B cell (primary cell): ENCODE data around the gene LCE1A.

Source experiments
- EZH2 ChIP-seq: IDR thresholded peaks from 2 replicates; pipeline ENCODE4 v1.6.1; 2012; ENCODE audit warnings: borderline replicate concordance, low read depth, mild to moderate bottlenecking, moderate library complexity, low read length; ENCODE audit not compliant: insufficient read depth, poor library complexity, severe bottlenecking
- TF ChIP-seq, protein P1 (sequence below): fragments of 200-600 bp; IDR thresholded peaks from one replicate; pipeline ENCODE4 v1.8.0; 2022; ENCODE audit warnings: antibody characterized with exemption, mild to moderate bottlenecking

DNA sequence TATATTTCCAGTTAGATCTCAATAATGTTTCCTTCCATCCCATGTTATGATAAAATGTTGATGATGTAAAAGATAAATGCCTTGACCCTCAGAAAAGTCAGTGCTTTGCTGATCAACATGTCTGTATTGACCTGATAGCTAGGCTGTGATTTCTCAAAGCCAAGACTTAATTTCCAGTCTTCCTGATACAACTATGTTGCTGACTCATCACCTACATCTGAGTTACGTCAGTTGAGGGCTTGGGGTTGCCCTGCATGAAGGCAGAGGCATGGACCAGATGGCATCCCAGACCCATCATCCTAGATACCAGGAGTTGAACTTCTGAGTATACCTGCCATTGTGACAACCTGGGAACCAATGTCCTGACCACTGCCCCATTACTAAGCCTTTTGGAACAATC, 25.9 kb upstream of the LCE1A start:
- no peak for TF ChIP-seq EZH2
- TF ChIP-seq, protein P1, sequence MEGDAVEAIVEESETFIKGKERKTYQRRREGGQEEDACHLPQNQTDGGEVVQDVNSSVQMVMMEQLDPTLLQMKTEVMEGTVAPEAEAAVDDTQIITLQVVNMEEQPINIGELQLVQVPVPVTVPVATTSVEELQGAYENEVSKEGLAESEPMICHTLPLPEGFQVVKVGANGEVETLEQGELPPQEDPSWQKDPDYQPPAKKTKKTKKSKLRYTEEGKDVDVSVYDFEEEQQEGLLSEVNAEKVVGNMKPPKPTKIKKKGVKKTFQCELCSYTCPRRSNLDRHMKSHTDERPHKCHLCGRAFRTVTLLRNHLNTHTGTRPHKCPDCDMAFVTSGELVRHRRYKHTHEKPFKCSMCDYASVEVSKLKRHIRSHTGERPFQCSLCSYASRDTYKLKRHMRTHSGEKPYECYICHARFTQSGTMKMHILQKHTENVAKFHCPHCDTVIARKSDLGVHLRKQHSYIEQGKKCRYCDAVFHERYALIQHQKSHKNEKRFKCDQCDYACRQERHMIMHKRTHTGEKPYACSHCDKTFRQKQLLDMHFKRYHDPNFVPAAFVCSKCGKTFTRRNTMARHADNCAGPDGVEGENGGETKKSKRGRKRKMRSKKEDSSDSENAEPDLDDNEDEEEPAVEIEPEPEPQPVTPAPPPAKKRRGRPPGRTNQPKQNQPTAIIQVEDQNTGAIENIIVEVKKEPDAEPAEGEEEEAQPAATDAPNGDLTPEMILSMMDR: no peak
